WERI-Rb-1 (cell line): ENCODE measurements around the gene EEF2KMT.
"Not testable (repeated sequence)": the region's sequence is repeated elsewhere in the genome, so short reads cannot be mapped to it uniquely, and the experiment has no call there.

Experiments used
- DNase-seq: peaks from one replicate; pipeline ENCODE4 v3.0.0-alpha.2; 2020
- H3K27ac ChIP-seq: fragments of 250-450 bp; sonication (Bioruptor Pico); 2 replicates; pipeline ENCODE4 v1.5.1; 2020; ENCODE audit warnings: mild to moderate bottlenecking, moderate library complexity
- H3K27me3 ChIP-seq: fragments of 250-450 bp; sonication (Bioruptor Pico); 2 replicates; pipeline ENCODE4 v1.5.1; 2021; ENCODE audit warnings: mild to moderate bottlenecking, low read depth, moderate library complexity; ENCODE audit not compliant: insufficient read depth, severe bottlenecking
- H3K36me3 ChIP-seq: fragments of 250-450 bp; sonication (Bioruptor Pico); 2 replicates; pipeline ENCODE4 v1.5.1; 2020; ENCODE audit warnings: mild to moderate bottlenecking, moderate library complexity
- H3K4me3 ChIP-seq: 2 replicates; pipeline ENCODE4 v1.5.1; 2011; ENCODE audit warnings: low read depth, mild to moderate bottlenecking, control low read depth, low read length
- H3K9me3 ChIP-seq: fragments of 250-450 bp; sonication (Bioruptor Pico); 2 replicates; pipeline ENCODE4 v1.5.1; 2021; ENCODE audit warnings: mild to moderate bottlenecking, moderate library complexity; ENCODE audit not compliant: severe bottlenecking
- TF ChIP-seq, protein P1 (sequence below): IDR thresholded peaks from 2 replicates; pipeline ENCODE4 v1.5.1; 2011; ENCODE audit warnings: low read depth, mild to moderate bottlenecking, control low read depth, inconsistent platforms, low read length

EEF2KMT gene, protein sequence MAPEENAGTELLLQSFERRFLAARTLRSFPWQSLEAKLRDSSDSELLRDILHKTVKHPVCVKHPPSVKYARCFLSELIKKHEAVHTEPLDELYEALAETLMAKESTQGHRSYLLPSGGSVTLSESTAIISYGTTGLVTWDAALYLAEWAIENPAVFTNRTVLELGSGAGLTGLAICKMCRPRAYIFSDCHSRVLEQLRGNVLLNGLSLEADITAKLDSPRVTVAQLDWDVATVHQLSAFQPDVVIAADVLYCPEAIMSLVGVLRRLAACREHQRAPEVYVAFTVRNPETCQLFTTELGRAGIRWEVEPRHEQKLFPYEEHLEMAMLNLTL

DNA sequence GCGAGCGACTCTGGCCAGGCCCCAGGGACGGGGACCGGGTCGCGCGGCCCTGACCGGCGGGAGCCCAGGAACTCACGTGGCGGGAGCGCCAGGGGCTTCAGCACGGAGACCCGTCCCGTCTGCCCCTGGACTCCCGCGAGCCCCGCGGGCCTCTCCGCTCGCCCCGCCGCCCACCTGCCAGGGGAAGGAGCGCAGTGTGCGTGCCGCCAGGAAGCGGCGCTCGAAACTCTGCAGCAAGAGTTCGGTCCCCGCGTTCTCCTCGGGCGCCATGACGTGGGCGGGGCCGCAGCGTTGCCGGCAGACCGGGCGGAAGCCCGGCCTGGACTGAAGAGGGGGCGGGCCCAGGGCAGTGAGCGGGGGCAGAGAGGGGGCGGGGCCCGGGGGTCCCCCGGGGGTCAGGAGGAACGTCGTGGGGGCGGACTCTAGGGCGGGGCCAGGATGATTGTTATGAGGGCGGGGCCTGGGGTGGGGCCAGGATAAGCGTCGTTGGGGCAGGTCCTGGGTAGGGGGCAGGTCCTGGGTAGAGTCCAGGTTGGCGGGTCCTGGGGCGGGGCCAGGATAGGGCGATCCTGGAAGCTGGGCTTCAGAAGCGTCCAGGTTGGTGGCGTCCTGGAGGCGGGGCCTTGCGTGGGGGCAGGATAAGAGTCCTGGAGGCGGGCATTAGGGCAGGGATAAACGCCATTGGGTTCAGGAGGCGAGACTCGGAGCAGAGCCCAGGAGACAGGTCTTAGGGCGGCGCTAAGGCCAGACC lies at the start of gene EEF2KMT:
EEF2KMT (minus strand) TSS at position 326 of the 751 bp plus-strand sequence; CDS start at position 270, 56 bp downstream.
- not testable (repeated sequence) for H3K36me3 ChIP-seq, H3K27me3 ChIP-seq, H3K9me3 ChIP-seq
- Histone ChIP-seq H3K4me3 (peak within 1 kb of the TSS; percentile 75), H3K27ac (peak within 1 kb of the TSS; percentile 68)
- peak; percentile 100 for DNase-seq
- TF ChIP-seq, protein P1, sequence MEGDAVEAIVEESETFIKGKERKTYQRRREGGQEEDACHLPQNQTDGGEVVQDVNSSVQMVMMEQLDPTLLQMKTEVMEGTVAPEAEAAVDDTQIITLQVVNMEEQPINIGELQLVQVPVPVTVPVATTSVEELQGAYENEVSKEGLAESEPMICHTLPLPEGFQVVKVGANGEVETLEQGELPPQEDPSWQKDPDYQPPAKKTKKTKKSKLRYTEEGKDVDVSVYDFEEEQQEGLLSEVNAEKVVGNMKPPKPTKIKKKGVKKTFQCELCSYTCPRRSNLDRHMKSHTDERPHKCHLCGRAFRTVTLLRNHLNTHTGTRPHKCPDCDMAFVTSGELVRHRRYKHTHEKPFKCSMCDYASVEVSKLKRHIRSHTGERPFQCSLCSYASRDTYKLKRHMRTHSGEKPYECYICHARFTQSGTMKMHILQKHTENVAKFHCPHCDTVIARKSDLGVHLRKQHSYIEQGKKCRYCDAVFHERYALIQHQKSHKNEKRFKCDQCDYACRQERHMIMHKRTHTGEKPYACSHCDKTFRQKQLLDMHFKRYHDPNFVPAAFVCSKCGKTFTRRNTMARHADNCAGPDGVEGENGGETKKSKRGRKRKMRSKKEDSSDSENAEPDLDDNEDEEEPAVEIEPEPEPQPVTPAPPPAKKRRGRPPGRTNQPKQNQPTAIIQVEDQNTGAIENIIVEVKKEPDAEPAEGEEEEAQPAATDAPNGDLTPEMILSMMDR, result 0 out of 2 replicates have a peak, but pooled peaks have one; percentile 6

- DNase-seq, H3K9me3 ChIP-seq, H3K36me3 ChIP-seq, H3K27me3 ChIP-seq, H3K27ac ChIP-seq, H3K4me3 ChIP-seq: not testable (repeated sequence)
Measured at GRCh38 chr16:5144621-5144956, 47.0 kb upstream of the EEF2KMT start.

- no peaks in the 10 kb centered on the region for H3K9me3 ChIP-seq
- H3K4me3 ChIP-seq, result no peak overlapping the region
- H3K36me3 ChIP-seq, result no peaks in the 10 kb centered on the region
- DNase-seq, result no peak
- TF ChIP-seq, protein P1, result no peak
- H3K27ac ChIP-seq, result no peak overlapping the region
- H3K27me3 ChIP-seq, result no peaks in the 10 kb centered on the region
Measured at GRCh38 chr16:5143761-5144620, 46.4 kb upstream of the EEF2KMT start.

DNA sequence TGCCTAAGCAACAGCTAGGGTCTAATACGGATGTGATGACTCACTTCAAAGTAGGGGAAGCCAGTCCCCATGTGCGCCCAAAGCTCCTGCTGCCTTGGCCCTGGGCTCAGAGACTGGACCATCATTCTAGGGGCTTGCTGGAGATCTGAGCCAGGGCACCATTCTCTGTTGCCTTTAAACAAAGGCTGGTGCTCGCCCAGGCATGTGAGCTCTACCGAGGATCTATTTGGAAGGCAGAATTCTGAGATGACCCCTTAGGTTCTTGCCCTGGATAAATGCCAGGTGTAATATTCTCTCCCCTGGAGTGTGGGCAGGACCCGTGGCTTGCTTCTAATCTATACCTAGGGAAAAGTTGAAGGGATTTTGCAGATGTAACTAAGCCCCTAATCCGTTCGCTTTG lies 42.6 kb upstream of the EEF2KMT start:
- not testable (repeated sequence) for H3K9me3 ChIP-seq

DNA sequence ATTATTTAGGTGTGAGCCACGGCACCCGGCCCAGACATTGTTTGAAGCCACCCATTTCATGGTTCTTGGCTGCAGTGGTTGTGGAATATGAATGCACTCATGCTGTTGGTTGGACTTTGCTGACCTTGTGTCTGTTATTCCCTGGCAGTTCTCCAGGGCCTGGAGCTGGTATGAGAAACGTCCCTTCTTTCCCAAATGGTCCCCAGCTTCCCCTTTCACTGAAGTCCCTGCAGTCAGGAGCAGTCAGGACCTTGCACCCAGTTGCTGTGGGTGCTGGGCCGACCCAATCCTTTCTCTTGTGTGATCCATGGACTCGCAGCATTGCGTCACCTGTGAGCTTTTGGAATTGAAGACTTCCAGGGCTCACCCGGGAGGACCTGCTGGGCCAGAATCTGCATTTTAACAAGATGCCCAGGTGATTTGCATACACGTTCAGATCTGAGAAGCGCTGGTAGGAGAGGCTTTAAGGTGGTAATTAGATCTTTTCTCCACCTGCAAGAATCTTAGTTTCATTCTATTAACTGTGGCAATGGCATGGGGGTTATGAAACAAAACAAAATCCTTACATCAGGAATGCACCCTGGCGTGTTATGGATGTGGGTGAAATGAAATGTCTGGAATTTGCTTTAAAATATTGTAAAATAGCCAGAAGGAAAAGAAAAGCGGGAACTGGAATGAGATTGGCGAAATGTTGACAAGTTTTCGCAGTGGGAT lies 37.3 kb upstream of the EEF2KMT start:
- not testable (repeated sequence) for DNase-seq, H3K27me3 ChIP-seq, H3K27ac ChIP-seq, H3K36me3 ChIP-seq, H3K9me3 ChIP-seq, H3K4me3 ChIP-seq

More for the DNA sequence above, 42.6 kb upstream of the EEF2KMT start:
- not testable (repeated sequence) for H3K27ac ChIP-seq, H3K36me3 ChIP-seq, H3K27me3 ChIP-seq, H3K4me3 ChIP-seq
- DNase-seq, result peak; percentile 21

- not testable (repeated sequence) for H3K4me3 ChIP-seq, H3K36me3 ChIP-seq, H3K27me3 ChIP-seq, H3K27ac ChIP-seq, H3K9me3 ChIP-seq
- TF ChIP-seq, protein P1, result peak; percentile 52
- peak; percentile 34 for DNase-seq
Measured at GRCh38 chr16:5132915-5133600, 35.5 kb upstream of the EEF2KMT start.

- not testable (repeated sequence) for H3K27me3 ChIP-seq, H3K4me3 ChIP-seq, H3K27ac ChIP-seq, H3K9me3 ChIP-seq, DNase-seq, H3K36me3 ChIP-seq
Measured at GRCh38 chr16:5131467-5132004, 33.9 kb upstream of the EEF2KMT start.

DNA sequence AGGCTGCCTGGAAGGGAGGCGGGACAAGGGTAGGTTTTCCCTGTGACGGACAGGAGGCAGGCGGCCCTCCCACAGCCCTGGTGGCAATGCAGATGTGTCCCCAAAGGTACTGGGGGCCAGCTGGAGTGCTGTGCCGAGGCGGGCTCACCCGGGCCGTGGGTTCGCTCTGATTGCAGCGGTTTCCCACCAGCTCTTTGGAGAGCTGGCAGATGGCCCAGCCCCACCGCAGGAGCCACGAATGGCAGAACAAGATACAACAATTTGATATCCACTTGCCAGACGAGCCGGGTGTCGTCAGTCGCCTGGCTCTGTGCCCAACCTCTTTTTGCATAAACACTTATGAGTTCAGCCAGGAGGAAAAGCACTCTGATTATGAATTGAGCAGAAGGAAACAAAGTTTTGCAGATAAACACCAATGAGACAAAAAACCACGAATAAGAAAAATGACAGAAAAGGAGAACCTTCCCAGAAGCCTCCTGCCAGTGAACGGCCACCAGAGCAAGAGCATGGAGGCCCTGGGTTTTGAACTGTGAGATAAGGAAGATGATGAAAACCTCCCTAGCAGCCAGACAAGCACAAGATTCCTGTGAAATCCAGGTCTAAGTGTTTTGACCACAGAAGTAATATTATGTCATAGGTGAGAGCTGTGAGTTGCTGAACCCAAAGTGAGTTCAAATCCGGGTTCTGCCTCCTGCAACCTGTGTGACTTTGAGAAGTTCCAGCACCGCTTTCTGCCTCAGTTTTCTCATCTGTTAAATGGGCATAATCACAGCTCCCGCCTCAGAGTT lies 19.9 kb upstream of the EEF2KMT start:
- not testable (repeated sequence) for H3K27ac ChIP-seq, DNase-seq, H3K36me3 ChIP-seq, H3K27me3 ChIP-seq, H3K4me3 ChIP-seq, H3K9me3 ChIP-seq

DNA sequence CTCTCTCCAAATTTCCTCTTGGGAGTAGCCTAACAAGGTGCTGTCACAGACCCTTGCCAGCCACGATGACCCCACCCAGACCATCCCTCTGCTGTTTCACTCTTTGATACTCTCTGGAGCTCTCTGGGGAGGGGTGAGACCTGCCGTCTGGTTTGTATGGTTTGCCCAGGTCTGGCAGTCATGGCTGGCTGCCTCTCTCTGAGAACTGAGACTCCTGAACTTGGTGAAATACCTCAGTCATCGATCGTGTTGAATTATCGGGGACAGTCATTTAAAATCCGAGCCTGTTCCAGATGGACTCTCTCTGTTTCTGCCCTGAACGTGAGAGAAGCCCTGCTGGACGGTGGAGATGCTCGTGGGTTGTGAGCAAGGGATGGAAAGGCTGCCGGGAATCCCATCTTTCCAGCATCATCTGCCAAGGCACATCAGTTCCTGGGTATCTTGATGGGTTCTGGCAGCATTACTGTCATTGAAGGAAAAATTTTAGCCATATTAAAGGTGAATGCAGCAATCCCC lies 19.2 kb upstream of the EEF2KMT start:
- H3K27me3 ChIP-seq, H3K4me3 ChIP-seq, DNase-seq, H3K9me3 ChIP-seq, H3K27ac ChIP-seq, H3K36me3 ChIP-seq: not testable (repeated sequence)
